MCF 10A (cell line): ENCODE data around the gene APC2. TPM values are rescaled to one million over a fixed set of nuclear protein-coding genes. Genes with fewer than 3 reads are reported as not detected.

Source experiments
- BruUV-seq: library from RNA; stranded (reverse); fragments of 400-500 nt; replicated peaks from 2 replicates; lab custom pipeline; 2021; lab: Mats Ljungman, UMichigan
- CTCF ChIA-PET: fragments of 300-600 bp; sonication (Branson Sonifier 250); formaldehyde crosslinking; extraction: SDS; loops from one replicate; lab custom pipeline; 2021; ENCODE audit warnings: antibody characterized with exemption, inconsistent platforms; lab: Yijun Ruan, JAX
- POLR2A ChIA-PET: fragments of 300-600, 350-650 bp; sonication (Branson Sonifier 250); formaldehyde crosslinking; extraction: SDS; loops from one replicate; lab custom pipeline; 2020; ENCODE audit warnings: antibody characterized with exemption, inconsistent platforms; lab: Yijun Ruan, JAX
- DNase-seq: peaks from one replicate; pipeline ENCODE4 v3.0.0-alpha.2; 2018; ENCODE audit not compliant: unreplicated experiment
- H3K27ac Mint-ChIP-seq: one replicate; pipeline ENCODE4 v1.8.0; 2022; ENCODE audit warnings: mild to moderate bottlenecking, low read depth, mixed read lengths; ENCODE audit not compliant: unreplicated experiment
- H3K27me3 Mint-ChIP-seq: one replicate; pipeline ENCODE4 v1.8.0; 2022; ENCODE audit warnings: mixed read lengths; ENCODE audit not compliant: insufficient read depth, unreplicated experiment
- H3K36me3 Mint-ChIP-seq: one replicate; pipeline ENCODE4 v1.8.0; 2022; ENCODE audit warnings: mild to moderate bottlenecking, moderate library complexity, mixed read lengths; ENCODE audit not compliant: insufficient read depth, unreplicated experiment
- H3K4me1 Mint-ChIP-seq: one replicate; pipeline ENCODE4 v1.8.0; 2022; ENCODE audit warnings: mixed read lengths; ENCODE audit not compliant: insufficient read depth, unreplicated experiment
- H3K4me3 Mint-ChIP-seq: one replicate; pipeline ENCODE4 v1.8.0; 2022; ENCODE audit warnings: mild to moderate bottlenecking, moderate library complexity, mixed read lengths; ENCODE audit not compliant: unreplicated experiment
- H3K9me3 Mint-ChIP-seq: one replicate; pipeline ENCODE4 v1.8.0; 2022; ENCODE audit warnings: mixed read lengths; ENCODE audit not compliant: unreplicated experiment
- CTCF ChIP-seq: fragments of 200-600 bp; IDR thresholded peaks from one replicate; pipeline ENCODE4 v1.8.0; 2022; ENCODE audit warnings: antibody characterized with exemption, mild to moderate bottlenecking; ENCODE audit not compliant: unreplicated experiment
- intact Hi-C: fragments of 100-400 bp; cut with micrococcal nuclease; formaldehyde crosslinking; loops from 2 replicates; pipeline ENCODE4 v1.14.1; 2022
- total RNA-seq: library from RNA; stranded (reverse); gene quantifications from 2 replicates; pipeline ENCODE4 v1.2.3, GENCODE V29; 2022

Gene APC2
- total RNA-seq, 1 experiment from 2014 or later = 0.23 TPM

- H3K36me3 Mint-ChIP-seq = peaks cover 93% of the 10 kb centered on the region
Measured at GRCh38 chr19:1425902-1426301, 24.0 kb upstream of the APC2 start.

GRCh38 chr19:1426736-1427135 lies 23.2 kb upstream of the APC2 start:
- no TSS peak for BruUV-seq
- Mint-ChIP-seq H3K27ac (no peak overlapping the region), H3K36me3 (peaks cover 97% of the 10 kb centered on the region), H3K27me3 (no peaks in the 10 kb centered on the region), H3K4me1 (no peaks in the 10 kb centered on the region), H3K4me3 (no peak overlapping the region), H3K9me3 (no peaks in the 10 kb centered on the region)
- ChIA-PET CTCF (no interaction called here), POLR2A (no interaction called here)
- no peak for DNase-seq
- TF ChIP-seq CTCF = no peak
- intact Hi-C loops = no loop called here

More at GRCh38 chr19:1425902-1426301, 24.0 kb upstream of the APC2 start:
- Mint-ChIP-seq H3K4me1 (no peaks in the 10 kb centered on the region), H3K9me3 (no peaks in the 10 kb centered on the region), H3K27ac (no peak overlapping the region), H3K27me3 (no peaks in the 10 kb centered on the region), H3K4me3 (no peak overlapping the region)
- no TSS peak for BruUV-seq
- ChIA-PET POLR2A (no interaction called here), CTCF (no interaction called here)
- no peak for TF ChIP-seq CTCF
- intact Hi-C loops = no loop called here
- DNase-seq = no peak

GRCh38 chr19:1427221-1427920 lies 22.6 kb upstream of the APC2 start:
- no peaks in the 10 kb centered on the region for H3K4me1 Mint-ChIP-seq
- POLR2A ChIA-PET = no interaction called here
- CTCF ChIA-PET = no interaction called here
- intact Hi-C loops = no loop called here
- H3K4me3 Mint-ChIP-seq = no peak overlapping the region
- no peak for DNase-seq
- no TSS peak for BruUV-seq
- no peaks in the 10 kb centered on the region for H3K9me3 Mint-ChIP-seq
- no peak for TF ChIP-seq CTCF
- no peaks in the 10 kb centered on the region for H3K27me3 Mint-ChIP-seq
- H3K27ac Mint-ChIP-seq = no peak overlapping the region
- H3K36me3 Mint-ChIP-seq = peaks cover 97% of the 10 kb centered on the region

GRCh38 chr19:1428738-1429391 lies 21.1 kb upstream of the APC2 start:
- no peaks in the 10 kb centered on the region for H3K9me3 Mint-ChIP-seq
- POLR2A ChIA-PET = interaction anchor here (1.0 kb wide), 1 partner anchor 12 kb away, joined by 5 read pairs; no protein-coding TSS in a partner anchor
- no peaks in the 10 kb centered on the region for H3K4me1 Mint-ChIP-seq
- no TSS peak for BruUV-seq
- CTCF ChIA-PET = interaction anchor here (1.1 kb wide), 1 partner anchor 9 kb away, joined by 3 read pairs; no protein-coding TSS in a partner anchor
- no peak overlapping the region for H3K4me3 Mint-ChIP-seq
- no peak overlapping the region for H3K27ac Mint-ChIP-seq
- no peak for TF ChIP-seq CTCF
- intact Hi-C loops = no loop called here
- H3K36me3 Mint-ChIP-seq = peaks cover 90% of the 10 kb centered on the region
- no peak for DNase-seq
- H3K27me3 Mint-ChIP-seq = no peaks in the 10 kb centered on the region
